Stimulated activated CD4-positive, alpha-beta T cell treated with anti-CD3 and anti-CD28 coated beads, Interleukin-12 subunit alpha, Interleukin-12 subunit beta, amount 100 ng/mL, for 24 hours (primary cell): ENCODE measurements around the gene FBLN2.

Source experiments
- DNase-seq, 2 experiments: peaks; one replicate each; pipeline ENCODE4 v3.0.0-alpha.2; 2020; ENCODE audit warnings: low read depth in 2 of 2

The FBLN2 gene

GRCh38 chr3:13605555-13605954 is 56.6 kb downstream of the FBLN2 start:
- no peak for DNase-seq

- no peak for DNase-seq
Measured at GRCh38 chr3:13607821-13608597, 59.1 kb downstream of the FBLN2 start.

GRCh38 chr3:13608969-13609725 is 60.2 kb downstream of the FBLN2 start:
- DNase-seq: no peak

- no peak for DNase-seq
Measured at GRCh38 chr3:13610006-13610570, 61.2 kb downstream of the FBLN2 start.

GRCh38 chr3:13611221-13611620 is 62.3 kb downstream of the FBLN2 start:
- no peak for DNase-seq

- no peak for DNase-seq
Measured at GRCh38 chr3:13612829-13613228, 63.9 kb downstream of the FBLN2 start.

GRCh38 chr3:13613343-13614190 is 64.6 kb downstream of the FBLN2 start:
- no peak for DNase-seq

- DNase-seq: no peak
Measured at GRCh38 chr3:13614607-13615006, 65.7 kb downstream of the FBLN2 start.

GRCh38 chr3:13615019-13615528 is 66.1 kb downstream of the FBLN2 start:
- no peak for DNase-seq

- DNase-seq: no peak
Measured at GRCh38 chr3:13616359-13616758, 67.4 kb downstream of the FBLN2 start.

GRCh38 chr3:13617097-13617738 is 68.3 kb downstream of the FBLN2 start:
- DNase-seq: no peak

GRCh38 chr3:13617981-13618380 is 69.1 kb downstream of the FBLN2 start:
- no peak for DNase-seq

GRCh38 chr3:13618836-13619235 is 69.9 kb downstream of the FBLN2 start:
- no peak for DNase-seq

- DNase-seq: no peak
Measured at GRCh38 chr3:13619661-13620230, 70.8 kb downstream of the FBLN2 start.

- DNase-seq: no peak
Measured at GRCh38 chr3:13620281-13620680, 71.4 kb downstream of the FBLN2 start.

- DNase-seq: no peak
Measured at GRCh38 chr3:13620776-13621365, 71.9 kb downstream of the FBLN2 start.

GRCh38 chr3:13621381-13622221 is 72.7 kb downstream of the FBLN2 start:
- DNase-seq: no peak

- no peak for DNase-seq
Measured at GRCh38 chr3:13622356-13622755, 73.4 kb downstream of the FBLN2 start.

GRCh38 chr3:13623101-13623654 is 74.3 kb downstream of the FBLN2 start:
- DNase-seq: no peak
